HG02798 (cell line): ENCODE data around the gene EVA1C.
"Not testable (repeated sequence)": the region's sequence is repeated elsewhere in the genome, so short reads cannot be mapped to it uniquely, and the experiment has no call there.

Source experiments
- ATAC-seq: cut with Tn5 transposase; IDR thresholded peaks from one replicate; pipeline ENCODE4 v1.9.1; 2021; ENCODE audit warnings: mild to moderate bottlenecking; ENCODE audit not compliant: unreplicated experiment, poor library complexity

Gene EVA1C

DNA sequence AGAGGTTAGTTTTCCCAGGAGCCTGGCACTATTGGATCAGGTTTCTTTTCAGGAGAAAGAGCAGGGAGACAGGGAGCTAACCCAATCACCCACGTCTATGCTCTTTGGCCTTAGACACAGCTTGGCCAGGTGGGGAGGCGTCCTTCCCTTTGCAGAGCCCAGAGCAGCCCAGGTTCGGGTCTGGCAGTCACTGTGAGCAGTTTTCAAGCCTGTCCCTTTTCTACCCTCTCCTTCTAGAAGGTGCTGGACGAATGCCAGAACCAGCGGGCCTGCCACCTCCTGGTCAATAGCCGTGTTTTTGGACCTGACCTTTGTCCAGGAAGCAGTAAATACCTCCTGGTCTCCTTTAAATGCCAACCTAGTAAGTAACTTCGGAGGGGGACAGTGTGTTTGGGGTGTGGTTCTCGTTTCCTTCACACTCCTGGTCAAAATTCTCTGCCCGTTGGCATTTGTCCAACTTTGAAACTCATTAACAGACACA is 44.9 kb downstream of the EVA1C start:
- ATAC-seq = no peak

DNA sequence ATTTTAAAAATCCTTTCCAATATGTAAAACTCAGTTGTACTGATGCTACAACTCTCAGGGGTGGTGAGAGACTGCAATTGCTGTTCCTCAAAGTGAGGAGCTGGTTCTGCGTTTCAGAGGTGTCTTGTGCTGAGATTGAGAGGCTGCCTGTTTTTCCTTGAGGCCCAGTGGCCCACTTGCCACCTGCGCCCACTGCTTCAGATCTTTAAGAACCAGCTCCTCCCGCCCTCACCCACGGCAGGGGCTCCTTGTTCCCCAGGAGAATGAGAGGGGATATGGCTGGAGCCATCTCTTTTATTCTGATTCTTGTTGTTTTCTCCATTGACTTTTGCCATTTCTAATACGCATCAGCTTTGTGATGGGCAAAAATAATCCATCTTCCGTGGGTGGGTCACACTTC is 45.5 kb downstream of the EVA1C start:
- no peak for ATAC-seq

DNA sequence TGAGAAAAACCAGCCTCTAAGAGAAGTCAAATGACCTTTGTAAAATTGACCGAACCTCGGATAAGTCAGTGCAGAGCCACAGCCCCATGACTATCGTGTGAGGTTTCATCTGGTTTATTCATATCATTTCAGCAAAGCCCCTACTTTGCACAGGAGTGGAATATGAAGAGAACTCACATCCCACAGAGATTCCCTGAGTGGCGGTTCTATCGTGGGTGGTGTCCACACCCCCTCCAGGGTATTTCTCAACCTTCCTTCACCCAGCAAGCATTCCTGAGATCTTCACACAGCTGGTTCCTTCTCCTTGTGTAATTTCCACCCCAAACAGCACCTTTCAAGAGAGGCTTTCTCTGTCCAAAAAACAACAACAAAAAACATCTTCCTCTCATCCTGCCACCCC is 47.5 kb downstream of the EVA1C start:
- no peak for ATAC-seq

DNA sequence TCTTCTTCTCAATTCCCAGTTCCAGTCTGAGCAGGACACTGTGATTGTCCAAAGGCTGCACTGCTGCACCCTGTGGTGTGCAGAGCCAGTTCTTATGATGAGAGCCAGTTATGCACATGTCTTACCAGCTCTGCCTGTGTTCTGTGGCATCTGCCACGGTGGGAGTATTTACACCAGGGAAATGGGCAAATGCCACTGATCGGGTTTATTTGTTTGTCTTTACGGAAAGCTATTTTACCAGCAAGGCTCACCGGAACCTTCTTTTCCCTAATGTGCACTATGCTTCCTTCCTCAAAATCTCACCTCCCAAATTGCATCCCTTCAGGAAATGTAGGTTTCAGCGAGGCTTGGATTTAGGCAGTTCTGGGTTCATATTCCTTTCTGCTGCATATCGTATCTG is 49.0 kb downstream of the EVA1C start:
- ATAC-seq = no peak

DNA sequence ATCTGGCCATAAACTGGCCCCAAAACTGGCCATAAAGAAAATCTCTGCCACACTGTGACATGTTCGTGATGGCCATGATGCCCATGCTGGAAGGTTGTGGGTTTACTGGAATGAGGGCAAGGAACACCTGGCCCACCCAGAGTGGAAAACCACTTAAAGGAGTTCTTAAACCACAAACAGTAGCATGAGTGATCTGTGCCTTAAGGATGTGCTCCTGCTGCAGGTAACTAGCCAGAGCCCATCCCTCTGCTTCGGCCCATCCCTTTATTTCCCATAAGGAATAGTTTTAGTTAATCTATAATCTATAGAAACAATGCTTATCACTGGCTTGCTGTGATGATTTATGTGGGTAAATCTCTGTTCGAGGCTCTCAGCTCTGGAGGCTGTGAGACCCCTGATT is 50.1 kb downstream of the EVA1C start:
- ATAC-seq = not testable (repeated sequence)

DNA sequence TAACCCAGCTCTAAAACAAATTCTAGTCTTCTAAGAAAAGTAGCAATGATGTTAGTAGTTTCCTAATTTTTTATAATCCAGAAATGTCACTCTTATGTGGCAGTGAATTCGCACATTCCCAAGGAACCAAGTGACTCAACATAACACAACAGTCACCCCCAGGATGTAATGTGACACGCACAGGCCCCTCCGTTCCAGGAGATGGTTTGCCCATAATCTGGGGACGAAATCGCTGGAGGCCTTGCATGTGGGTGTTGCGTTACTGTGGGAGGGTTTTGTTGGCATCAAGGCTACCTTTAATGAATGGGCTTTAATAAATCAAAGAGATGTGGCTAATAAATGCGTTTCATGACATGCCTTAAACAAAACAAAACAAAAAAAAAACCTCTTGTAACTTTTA is 50.9 kb downstream of the EVA1C start:
- no peak for ATAC-seq

DNA sequence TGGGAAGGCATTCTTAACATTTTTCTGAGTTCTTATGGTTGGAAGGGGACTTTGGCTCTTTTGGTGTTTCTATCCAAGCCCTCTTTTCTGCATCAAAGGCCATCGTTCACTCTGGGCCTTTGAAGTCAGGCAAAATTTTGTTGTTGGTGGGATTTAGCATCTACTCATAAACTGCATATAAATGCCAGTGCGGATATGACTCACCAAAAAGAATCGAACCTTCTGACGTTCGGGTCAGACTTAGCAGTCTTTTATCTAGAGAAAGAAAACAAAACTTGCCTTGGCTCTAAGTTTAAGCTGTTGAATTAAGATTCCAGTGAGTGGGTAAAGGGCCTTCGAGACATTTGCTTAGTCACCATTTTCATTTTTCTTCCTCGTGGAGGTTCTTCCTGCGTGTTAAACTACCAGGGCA is 51.4 kb downstream of the EVA1C start:
- ATAC-seq = no peak

DNA sequence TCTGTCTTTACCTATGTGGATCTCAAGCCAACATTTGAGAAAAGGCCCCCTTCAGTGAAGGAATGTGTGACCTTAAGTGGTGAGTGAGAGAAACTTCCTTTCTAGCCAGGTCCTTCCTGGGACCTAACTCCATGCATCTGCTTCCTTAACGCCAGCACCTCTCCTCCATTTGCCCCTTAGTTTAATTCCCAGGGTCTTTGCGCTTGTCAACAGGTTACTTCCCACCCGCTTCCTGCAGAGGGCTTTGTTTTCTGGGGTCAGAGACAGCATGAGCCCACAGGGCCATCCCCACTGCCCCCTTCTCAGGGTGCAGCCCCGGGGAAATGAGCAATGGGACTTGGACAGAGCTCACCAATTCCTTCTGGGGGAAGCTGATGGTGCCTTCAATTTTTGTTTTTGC is 54.8 kb downstream of the EVA1C start:
- no peak for ATAC-seq

DNA sequence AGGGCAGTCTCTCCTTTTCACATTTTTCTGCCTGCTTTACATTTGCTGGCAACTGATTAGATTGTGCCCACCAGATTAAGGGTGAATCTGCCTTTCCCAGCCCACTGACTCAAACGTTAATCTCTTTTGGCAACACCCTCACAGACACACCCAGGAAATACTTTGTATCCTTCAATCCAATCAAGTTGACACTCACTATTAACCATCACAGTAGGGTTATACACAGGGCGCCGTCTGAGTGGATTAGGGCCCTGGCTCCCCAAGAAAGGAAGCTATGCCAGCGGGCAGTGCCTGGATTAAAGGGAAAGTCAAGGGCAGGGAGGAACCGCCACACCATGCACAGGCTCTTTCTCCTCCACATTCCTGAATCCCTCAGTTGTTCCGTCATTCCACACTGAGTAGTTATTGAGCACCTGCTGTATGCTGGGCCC is 56.2 kb downstream of the EVA1C start:
- ATAC-seq = no peak

DNA sequence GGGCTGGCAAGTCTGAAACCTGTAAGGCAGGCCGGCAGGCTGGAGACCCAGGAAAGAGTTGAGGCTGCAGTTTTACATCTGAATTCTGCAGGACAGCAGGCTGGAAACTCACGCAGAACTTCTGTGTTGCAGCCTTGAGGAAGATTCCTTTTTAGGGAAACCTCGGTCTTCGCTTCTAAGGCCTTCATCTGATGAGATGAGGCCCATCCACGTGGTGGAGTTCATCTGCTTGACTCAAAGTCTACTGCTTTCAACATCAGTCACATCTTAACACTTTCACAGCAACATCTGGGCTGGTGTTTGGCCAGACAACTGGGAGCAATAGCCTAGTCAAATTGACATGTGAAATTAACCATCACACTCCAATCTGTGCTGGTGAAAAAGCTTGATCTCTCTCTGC is 57.1 kb downstream of the EVA1C start:
- no peak for ATAC-seq

DNA sequence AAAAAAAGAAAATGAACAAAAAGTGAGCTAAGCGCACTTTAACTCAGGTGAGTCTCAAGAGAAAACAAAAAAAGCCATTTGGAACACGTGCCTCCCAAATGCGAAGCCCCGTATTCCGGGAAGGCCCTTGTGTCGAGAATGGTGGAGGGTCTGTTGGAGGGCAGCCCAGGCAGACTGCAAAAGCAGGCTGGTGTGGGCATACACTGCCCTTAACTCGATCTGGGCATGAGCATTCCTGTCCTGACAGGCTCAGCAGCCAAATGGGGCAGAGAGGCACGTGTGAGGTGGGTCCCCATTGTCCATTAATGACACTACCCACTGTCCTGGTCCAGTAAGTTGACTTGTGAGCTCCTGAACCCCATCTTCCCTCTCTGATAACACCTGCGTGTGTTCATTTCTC is 57.7 kb downstream of the EVA1C start:
- ATAC-seq = no peak

DNA sequence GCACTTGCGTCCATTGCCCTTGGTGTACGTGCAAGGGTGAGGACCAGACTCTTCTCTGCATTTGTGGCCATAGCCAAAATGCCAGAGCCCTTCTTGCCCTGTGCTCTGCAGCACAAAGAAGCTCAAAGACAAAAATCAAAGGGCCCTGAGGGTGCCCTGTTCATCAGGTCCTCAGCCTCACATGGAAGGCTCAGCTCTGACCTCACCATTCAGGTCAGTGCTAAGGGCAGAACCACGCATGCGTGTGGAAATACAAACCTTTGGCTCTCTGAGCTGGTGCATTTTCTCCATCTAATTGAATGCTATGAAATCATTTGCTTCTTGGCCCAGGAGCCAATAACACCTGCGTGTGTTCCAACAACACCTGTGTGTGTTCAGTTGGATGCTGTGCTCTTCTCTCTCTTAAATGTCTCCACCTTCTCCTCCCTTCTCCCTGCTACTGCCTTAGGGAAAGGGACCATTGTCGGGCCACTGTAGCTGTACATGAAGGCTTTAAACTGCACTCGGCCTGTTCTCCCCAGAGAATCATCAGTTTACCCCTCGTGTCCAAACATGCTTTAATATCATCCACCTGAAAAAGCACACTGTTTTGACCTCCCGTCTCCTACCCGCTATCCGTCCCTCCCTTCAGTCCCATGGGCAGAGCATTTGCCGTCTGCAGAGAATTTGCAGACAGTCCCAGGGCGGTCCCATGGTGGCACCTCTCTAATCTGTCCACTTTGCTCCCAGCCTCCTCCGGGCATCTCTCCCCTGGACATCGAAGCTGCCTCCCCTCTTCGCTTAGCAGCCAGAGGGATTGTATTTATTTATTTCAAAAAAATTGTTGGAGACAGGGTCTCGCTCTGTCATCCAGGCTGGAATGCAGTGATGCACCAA is 60.6 kb downstream of the EVA1C start:
- no peak for ATAC-seq

DNA sequence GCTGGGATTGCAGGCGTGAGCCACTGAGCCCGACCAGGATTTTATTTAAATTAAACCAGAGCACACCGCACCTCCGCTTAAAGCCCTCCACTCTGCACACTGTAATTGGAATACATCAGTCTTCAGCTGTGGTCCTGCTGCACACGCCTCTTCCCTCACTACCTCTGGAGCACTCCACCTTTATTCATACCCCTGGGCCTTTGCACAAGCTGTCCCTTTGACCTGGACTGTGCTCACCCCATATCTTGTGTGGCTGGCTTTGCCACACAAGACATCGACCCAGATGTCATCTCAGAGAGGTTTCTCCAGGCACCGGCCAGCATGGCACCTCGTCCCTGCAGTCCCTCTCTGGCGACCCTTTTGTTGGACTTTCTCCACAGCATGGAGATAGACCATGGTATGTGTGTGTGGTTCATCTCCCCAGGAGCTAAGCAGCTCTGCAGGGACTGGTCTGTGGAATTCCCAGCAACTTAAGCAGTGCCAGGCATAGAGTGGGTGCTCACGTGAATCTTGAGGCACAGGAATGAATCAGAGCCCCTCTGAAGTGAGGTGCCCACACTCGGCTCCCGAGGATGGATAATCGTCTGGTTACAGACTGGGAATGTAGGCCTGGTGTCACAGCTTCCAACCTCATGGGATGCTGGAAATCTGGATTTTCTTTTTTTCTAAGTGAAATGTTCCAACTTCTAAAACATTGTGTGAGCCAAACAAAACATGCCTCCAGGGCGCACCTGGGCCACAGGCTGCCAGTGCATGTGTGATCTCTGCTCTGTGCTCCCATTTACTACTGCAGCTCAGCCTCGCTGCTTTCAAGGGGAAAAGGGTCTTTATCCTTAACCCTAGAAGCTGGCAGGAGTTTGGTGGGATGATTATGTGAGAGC is 61.9 kb downstream of the EVA1C start:
- no peak for ATAC-seq

DNA sequence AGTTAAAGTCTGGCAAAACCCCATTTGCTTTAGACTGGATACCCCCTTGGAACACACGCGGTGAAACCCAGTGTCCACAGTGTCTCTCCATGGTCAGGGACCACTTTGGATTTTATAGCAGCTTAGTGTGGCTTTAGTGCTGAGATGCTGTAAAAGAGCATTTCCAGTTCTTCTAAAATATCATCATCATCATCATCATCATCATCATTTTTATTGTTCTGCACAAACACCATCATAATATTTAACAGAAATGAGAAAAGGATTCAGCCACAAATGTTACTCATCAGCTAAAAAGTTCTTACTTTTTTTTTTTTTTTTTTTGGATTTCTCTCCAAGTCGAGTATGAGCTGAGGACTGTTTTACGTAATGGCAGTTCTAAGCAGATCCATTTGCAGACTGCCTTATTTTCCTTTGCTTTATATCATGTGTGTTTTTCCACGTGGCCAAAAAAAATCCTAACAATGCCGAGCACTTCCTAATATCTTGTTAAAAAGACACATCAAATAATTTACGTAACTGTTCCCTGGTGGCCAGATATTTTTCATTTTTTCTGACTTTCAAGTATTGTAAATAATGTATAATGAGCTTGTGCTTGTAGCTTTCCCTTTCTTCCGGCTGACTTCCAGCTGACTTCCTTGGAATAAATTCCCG is 62.8 kb downstream of the EVA1C start:
- no peak for ATAC-seq

DNA sequence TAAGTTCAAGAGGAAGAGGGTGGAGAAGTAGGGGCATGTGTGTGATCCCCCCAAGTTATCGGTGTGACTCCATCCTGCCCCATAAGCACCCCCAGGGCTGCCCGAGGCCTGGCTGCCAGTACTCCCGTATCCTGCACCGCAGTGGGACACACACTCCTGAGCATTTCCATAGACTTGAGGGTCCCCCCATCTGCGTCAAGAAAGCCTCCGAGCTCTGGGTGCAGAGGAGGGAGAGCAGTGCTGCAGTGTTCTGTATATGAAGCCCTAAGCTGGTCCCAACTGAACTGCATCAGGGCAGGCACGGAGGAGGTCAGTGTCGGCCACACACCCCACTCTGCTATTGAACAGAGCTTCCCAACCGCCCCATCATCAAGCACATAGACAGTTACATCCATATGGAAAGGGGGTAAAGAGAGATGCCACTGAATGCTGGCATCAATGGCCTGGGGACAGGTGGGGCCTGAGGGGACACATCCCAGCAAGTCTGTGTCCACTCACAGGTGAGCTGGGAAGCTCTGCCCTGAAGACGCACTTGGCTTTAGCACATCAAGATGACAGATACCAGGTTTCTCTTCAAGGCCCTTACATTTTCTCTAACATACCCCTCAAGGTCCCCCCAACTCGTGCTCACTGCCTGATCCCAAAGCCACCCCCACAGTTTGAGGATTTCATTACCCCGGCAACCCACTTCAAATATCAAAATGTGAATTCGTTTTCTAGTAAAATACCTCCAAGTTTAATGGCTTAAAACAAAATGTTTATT is 64.3 kb downstream of the EVA1C start:
- no peak for ATAC-seq

DNA sequence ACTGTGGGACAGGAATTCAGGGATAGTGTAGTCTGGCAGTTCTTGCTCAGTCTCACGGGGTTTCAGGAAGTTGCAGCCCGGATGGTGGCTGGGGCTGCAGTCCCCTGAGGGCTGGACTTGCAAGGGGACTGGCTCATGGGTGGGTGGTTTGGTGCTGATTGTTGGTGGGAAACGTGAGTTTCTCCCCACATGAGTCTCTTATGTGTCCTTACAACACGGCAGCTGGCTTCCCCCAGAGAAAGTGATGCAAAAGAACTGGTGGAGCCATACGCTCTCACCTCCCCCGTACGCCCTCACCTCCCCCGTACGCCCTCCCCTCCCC is 64.9 kb downstream of the EVA1C start:
- ATAC-seq = no peak

DNA sequence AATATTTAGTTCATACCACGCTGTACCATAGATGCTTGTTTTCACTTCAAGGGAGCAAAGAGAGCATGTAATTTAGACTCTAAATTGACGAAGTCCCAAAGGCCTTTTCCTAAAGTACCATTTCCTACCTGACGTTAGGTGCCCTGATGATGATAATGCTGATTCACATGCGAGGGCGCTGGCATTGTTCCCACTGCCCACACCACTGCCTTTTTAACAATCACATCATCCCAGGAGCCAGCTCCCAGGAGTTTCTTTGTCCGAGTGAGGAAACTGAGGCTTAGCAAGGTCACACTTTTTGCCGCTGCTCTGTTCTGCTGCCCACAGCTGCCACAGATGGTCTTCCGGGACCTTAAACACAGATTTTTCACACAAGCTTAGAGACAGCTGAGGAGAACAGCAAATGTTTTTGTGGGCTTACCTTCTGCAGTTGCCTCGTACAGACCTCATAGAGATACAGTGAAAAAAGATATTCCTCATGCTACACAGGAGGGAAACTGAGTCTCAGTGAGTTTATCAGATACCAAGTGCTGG is 69.4 kb downstream of the EVA1C start:
- no peak for ATAC-seq

DNA sequence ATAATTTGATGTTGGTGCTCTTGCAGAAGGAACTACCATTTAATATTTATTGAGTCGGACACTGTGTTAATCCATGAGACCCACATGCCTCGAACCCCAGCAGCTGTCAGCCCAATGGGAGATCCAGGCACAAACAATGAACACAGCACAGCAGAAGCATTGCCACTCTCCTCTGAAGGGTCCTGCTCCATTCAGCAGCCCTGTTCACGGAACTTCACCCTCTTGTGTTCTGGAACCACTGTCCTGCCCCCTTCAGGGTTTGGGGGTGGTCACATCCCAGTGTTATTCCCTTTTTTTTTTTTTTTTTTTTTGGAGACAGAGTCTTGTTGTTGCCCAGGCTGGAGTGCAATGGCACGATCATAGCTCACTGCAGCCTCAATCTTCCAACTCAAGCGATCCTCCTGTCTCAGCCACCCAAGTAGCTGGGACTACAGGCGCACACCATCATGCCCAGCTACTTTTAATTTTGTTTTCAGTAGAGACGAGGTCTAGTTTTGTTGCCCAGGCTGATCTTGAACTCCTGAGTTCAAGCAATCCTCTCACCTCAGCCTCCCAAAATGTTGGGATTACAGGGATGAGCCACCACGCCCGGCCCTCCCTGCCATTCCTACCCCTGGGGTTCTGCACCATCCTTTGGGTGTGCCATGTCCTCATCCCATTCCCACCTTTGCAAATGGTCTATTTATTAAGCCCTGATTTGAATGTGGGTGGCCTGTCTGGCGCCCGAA is 70.2 kb downstream of the EVA1C start:
- ATAC-seq = no peak

DNA sequence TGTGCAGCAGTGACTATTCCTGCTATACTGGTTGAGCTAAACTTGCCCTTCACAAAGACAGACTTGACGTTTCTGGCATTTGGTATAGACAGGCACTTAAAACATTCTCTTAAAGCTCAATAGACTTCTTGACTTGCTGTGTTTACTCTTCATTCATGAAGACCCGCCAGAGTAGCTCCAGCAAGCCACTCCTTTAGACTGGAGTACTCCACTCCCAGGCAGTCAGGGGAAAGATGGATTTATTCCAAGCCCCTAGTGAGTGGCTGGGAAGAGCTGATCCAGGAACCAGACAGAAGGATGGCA is 70.7 kb downstream of the EVA1C start:
- ATAC-seq = no peak
